ENCODE results near the gene MSANTD4. TPM values are rescaled to one million over a fixed set of nuclear protein-coding genes. Genes with fewer than 3 reads are reported as not detected.

MSANTD4 gene
- total RNA-seq, 2 experiments from 2014 or later, result 13.4 to 13.8 TPM

- no peak overlapping the region for H3K27ac Mint-ChIP-seq
- H3K9me3 Mint-ChIP-seq, result no peaks in the 10 kb centered on the region
Observed at GRCh38 chr11:105979997-105980703, 41.9 kb downstream of the MSANTD4 start.

GRCh38 chr11:105975128-105975527, 46.9 kb downstream of the MSANTD4 start:
- H3K27me3 Mint-ChIP-seq, result peaks cover 4% of the 10 kb centered on the region
- no peaks in the 10 kb centered on the region for H3K36me3 Mint-ChIP-seq
- no peak overlapping the region for H3K27ac Mint-ChIP-seq
- DNase-seq, result no peak
- no peaks in the 10 kb centered on the region for H3K4me1 Mint-ChIP-seq
- H3K9me3 Mint-ChIP-seq, result no peaks in the 10 kb centered on the region
- no peak overlapping the region for H3K4me3 Mint-ChIP-seq

More at GRCh38 chr11:105979997-105980703, 41.9 kb downstream of the MSANTD4 start:
- DNase-seq, result no peak
- H3K27me3 Mint-ChIP-seq, result no peaks in the 10 kb centered on the region
- H3K4me1 Mint-ChIP-seq, result no peaks in the 10 kb centered on the region
- no peaks in the 10 kb centered on the region for H3K36me3 Mint-ChIP-seq
- H3K4me3 Mint-ChIP-seq, result no peak overlapping the region

GRCh38 chr11:105969756-105970155, 52.3 kb downstream of the MSANTD4 start:
- no peak overlapping the region for H3K27ac Mint-ChIP-seq

GRCh38 chr11:105968021-105968697, 53.9 kb downstream of the MSANTD4 start:
- no peaks in the 10 kb centered on the region for H3K27me3 Mint-ChIP-seq
- no peak for DNase-seq
- H3K4me3 Mint-ChIP-seq, result no peak overlapping the region
- no peaks in the 10 kb centered on the region for H3K9me3 Mint-ChIP-seq
- no peaks in the 10 kb centered on the region for H3K4me1 Mint-ChIP-seq
- H3K36me3 Mint-ChIP-seq, result no peaks in the 10 kb centered on the region
- H3K27ac Mint-ChIP-seq, result no peak overlapping the region

More at GRCh38 chr11:105969756-105970155, 52.3 kb downstream of the MSANTD4 start:
- peaks cover under 1% of the 10 kb centered on the region for H3K27me3 Mint-ChIP-seq
- DNase-seq, result no peak
- no peak overlapping the region for H3K4me3 Mint-ChIP-seq
- no peaks in the 10 kb centered on the region for H3K36me3 Mint-ChIP-seq
- H3K4me1 Mint-ChIP-seq, result no peaks in the 10 kb centered on the region
- no peaks in the 10 kb centered on the region for H3K9me3 Mint-ChIP-seq

- Mint-ChIP-seq H3K27me3 (no peaks in the 10 kb centered on the region), H3K4me1 (no peaks in the 10 kb centered on the region), H3K36me3 (no peaks in the 10 kb centered on the region), H3K27ac (no peak overlapping the region), H3K9me3 (peaks cover 18% of the 10 kb centered on the region), H3K4me3 (no peak overlapping the region)
- DNase-seq, result no peak
Observed at GRCh38 chr11:105960252-105961245, 61.5 kb downstream of the MSANTD4 start.

Other genes with a start within 250 kb of the MSANTD4 start
- gene KBTBD3, start 55.1 kb upstream of the MSANTD4 start, total RNA-seq, result 1 to 10 TPM; 4.8 to 6.4 TPM
- gene AASDHPPT, start 55.4 kb upstream of the MSANTD4 start, total RNA-seq, result 10 to 100 TPM; 58.5 to 60.4 TPM